22Rv1 (cell line): ENCODE data around the gene C7orf33.

Source experiments
- CTCF ChIP-seq: fragments of 450-650 bp; IDR thresholded peaks from 2 replicates; pipeline ENCODE4 v1.5.1; 2017; ENCODE audit warnings: mild to moderate bottlenecking
- ZFX ChIP-seq: fragments of 450-650 bp; IDR thresholded peaks from 2 replicates; pipeline ENCODE4 v1.6.1; 2017; ENCODE audit warnings: antibody characterized with exemption, borderline replicate concordance

- TF ChIP-seq CTCF (no peak), ZFX (no peak)
Observed at GRCh38 chr7:148580446-148580845, 10.1 kb upstream of the C7orf33 start.
